Heart left ventricle (tissue), 13 donors: ENCODE data around the gene APEX1.

Experiments
- CTCF ChIP-seq, 12 donors: fragments of 200-600 bp; sonication (generic) in 4 of 12; IDR thresholded peaks; one replicate each; pipeline versions ENCODE4 v1.5.0 to v1.8.0; 2018 to 2022; ENCODE audit warnings: antibody characterized with exemption in 12 of 12, mild to moderate bottlenecking in 5 of 12
- POLR2A ChIP-seq, 2 donors: fragments of 450-650 bp; IDR thresholded peaks; one replicate each; pipeline ENCODE4 v1.6.1; 2017; ENCODE audit warnings: antibody characterized with exemption in 2 of 2, mild to moderate bottlenecking in 2 of 2, moderate library complexity in 2 of 2
- donor health status: ischemic (EF 13 %, LVEDD 7.1; RV severe dilation, severe dysfunction).
- donor health status: DM: no; HTN: yes; CAD: no.
- donor health status: DM: no; HTN: no; CAD: no.
- donor health status: ischemic (EF 25% LVEDD 6.9; RV normal size, moderate dysfunction).
- donor health status: ischemic (EF 25% LVEDD 5.7; RV mildly dilated, moderate dysfunction).
- donor health status: ischemic (EF 35%, LVEDD 5.7; RV mildly dilated, moderate dysfunction).
- donor health status: nonischemic (EF 11% LVEDD 7.7; RV severe dilation, severe dysfunction).
- donor health status: DM: yes; HTN: yes; CAD: no.
- donor health status: PGD.
- donor health status: ischemic (EF 29% LVEDD 5.4; RV normal size, mild dysfunction).
- donor health status: nonischemic (EF 23%, LVEDD 6.1; RV moderate dilation, normal function).

DNA sequence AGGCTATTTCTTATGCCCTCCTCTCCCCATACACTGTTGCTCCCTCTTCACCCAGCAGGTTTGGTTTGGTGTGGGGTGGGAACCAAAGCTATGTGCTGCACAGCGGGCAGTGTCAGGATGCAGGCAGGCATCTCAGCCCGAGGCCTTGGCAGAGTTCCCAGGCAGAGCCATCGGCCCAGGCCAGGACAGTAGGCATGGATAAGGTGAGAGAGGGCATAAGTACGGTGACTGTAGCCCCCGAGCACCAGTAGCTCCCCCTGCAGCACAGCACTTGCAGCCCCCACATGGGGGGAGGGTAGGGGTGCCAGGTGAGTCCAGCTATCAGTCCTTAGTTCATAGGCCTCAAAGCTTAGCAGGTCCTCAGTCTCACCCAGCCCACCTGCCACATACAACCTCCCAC, 26.2 kb upstream of the APEX1 start:
- TF ChIP-seq CTCF (IDR thresholded peaks at IDR 0.05), result no peak
- TF ChIP-seq POLR2A (IDR thresholded peaks at IDR 0.05), result no peak
